Esophagus muscularis mucosa (tissue), 3 donors: ENCODE results near the gene PPY.

Experiments used
- CTCF ChIP-seq, 3 experiments: fragments of 200-600 bp in 2 of 3; fragments of 450-650 bp in 1 of 3; sonication (generic) in 2 of 3; IDR thresholded peaks; one replicate each; pipeline ENCODE4 v1.5.1; 2017 to 2019; ENCODE audit warnings: antibody characterized with exemption in 3 of 3, mild to moderate bottlenecking in 2 of 3, moderate library complexity in 1 of 3
- POLR2AphosphoS5 ChIP-seq, 2 donors: sonication (generic); formaldehyde crosslinking; IDR thresholded peaks; one replicate each; pipeline ENCODE4 v1.6.1; 2017; ENCODE audit warnings: antibody characterized with exemption in 2 of 2

- TF ChIP-seq POLR2AphosphoS5 (IDR thresholded peaks at IDR 0.05) (no peak), CTCF (IDR thresholded peaks at IDR 0.05) (no peak)
Measured at GRCh38 chr17:43931062-43931571, 11.2 kb downstream of the PPY start.
